ENCODE measurements around the gene BYSL. TPM values are rescaled to one million over a fixed set of nuclear protein-coding genes. Genes with fewer than 3 reads are reported as not detected.
A peak's percentile ranks its signal among the peaks of the same experiment; 100 is the strongest.
"Not testable (repeated sequence)": the region's sequence is repeated elsewhere in the genome, so short reads cannot be mapped to it uniquely, and the experiment has no call there.

Gene BYSL
- total RNA-seq, 1 donor from 2014 or later: 16.0 TPM

DNA sequence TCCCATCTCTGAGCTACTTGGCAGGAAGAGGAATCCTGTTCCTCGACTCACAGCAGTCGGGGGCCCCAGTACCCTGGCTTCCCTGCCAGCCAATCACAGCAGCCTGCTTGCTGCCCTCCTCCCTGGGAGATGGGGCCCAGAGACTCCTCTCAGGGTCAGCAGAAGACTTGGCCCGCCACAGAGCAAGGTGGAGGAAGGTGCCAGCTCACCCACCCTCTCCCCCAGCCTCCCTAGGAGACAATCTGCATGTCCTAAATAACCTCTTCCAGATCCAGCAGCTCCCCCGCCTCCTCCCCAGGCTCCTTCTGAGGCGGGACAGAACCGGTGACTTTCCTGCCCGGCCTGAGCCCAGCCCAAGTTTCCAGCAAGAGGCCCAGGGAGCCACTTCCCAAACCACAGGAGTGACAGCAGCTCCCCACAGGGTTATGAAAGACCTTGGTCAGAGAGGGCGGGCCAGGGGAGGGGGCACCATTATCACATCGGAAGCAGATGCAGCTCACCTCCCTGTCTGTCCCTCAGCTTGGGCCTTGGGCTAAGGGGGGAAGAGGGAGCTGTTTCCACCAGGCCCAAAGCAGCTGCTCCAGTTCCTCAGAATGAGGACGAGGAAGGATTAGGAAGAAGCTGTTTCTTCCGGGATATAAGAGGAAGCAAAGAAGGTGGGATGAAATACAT, 18.0 kb downstream of the BYSL start:
- intact Hi-C loops (cut with DNase I): loop anchor here (5.0 to 10.0 kb wide), 2 partner anchors 103 to 155 kb away; partner anchors contain the start of genes PRICKLE4 and TOMM6
- DNase-seq (ENCODE audit: low spot score) (peak; percentile 64), ATAC-seq (no peak)

- DNase-seq (ENCODE audit: low spot score) (peak; percentile 61), ATAC-seq (no peak)
- intact Hi-C loops (cut with DNase I): loop anchor here (5.0 to 10.0 kb wide), 2 partner anchors 102 to 155 kb away; partner anchors contain the start of genes PRICKLE4 and TOMM6
Observed at GRCh38 chr6:41939848-41940758, 18.8 kb downstream of the BYSL start.

GRCh38 chr6:41940759-41941279, 19.5 kb downstream of the BYSL start:
- DNase-seq (ENCODE audit: low spot score): peak; percentile 72
- intact Hi-C loops (cut with DNase I): no loop called here

GRCh38 chr6:41941280-41942066, 20.2 kb downstream of the BYSL start, which contains the start of gene CCND3:
Gene CCND3, minus strand, starts transcription at chr6:41941808. Its CDS starts 159 bp downstream, at chr6:41941649.
- ATAC-seq (peak; percentile 97), DNase-seq (ENCODE audit: low spot score) (peak; percentile 96)
- intact Hi-C loops (cut with DNase I): no loop called here

More at GRCh38 chr6:41940759-41941279, 19.5 kb downstream of the BYSL start:
- peak; percentile 17 for ATAC-seq

- intact Hi-C loops (cut with DNase I): no loop called here
- no peak for ATAC-seq
- DNase-seq (ENCODE audit: low spot score): no peak
Observed at GRCh38 chr6:41942067-41942851, 21.0 kb downstream of the BYSL start.

GRCh38 chr6:41942882-41943281, 21.6 kb downstream of the BYSL start:
- ATAC-seq; intact Hi-C loops (cut with DNase I); DNase-seq (ENCODE audit: low spot score): not testable (repeated sequence)

GRCh38 chr6:41943456-41943855, 22.2 kb downstream of the BYSL start:
- intact Hi-C loops (cut with DNase I): no loop called here
- no peak for DNase-seq (ENCODE audit: low spot score)
- no peak for ATAC-seq

DNA sequence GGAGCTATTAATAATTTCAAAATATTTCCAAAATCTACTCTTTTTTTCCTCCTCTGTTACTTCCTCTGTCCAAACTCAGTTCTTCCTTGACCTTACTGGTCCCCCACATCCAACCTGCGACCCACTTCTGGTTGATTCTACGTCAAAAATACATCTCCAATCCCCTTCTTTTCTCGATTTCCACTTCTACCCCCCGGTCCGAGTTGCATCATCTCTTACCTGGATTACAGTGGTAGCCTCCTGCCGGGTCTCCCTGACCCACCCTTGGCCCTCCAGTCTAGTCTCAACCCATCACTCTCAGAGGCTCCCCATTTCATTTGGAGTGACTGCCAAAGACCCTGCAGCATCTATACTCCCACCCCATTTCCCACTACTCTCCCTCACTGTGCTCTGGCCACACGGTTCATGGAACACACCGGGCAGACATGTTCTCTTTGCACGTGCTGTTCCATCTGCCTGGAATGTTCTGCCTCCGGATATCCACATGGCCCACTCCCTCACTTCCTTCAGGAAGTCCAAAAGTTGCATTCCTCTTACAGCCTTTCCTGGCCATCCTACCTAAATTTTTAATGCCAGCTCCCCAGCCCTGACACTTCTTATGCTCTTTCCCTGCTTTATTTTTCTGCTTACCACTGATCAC, 26.4 kb downstream of the BYSL start:
- intact Hi-C loops (cut with DNase I): no loop called here
- ATAC-seq: no peak
- no peak for DNase-seq (ENCODE audit: low spot score)

DNA sequence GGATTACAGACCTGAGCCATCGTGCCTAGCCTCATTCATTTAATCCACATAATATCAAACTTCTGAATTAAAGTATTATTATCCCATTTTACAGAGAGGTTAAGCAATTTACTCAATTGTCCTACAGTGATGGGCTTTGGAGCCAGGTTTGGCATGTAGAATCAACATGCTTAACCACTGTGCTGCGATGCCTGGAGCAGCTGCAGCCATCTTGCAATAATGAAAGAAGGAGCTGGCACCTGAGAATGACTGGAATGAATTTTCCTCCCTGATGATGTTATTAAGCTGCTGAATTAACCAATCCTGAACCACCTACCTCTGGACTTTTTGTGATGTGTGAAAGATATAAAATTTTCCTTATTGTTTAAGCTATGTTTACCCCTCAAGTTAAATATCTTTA, 33.4 kb downstream of the BYSL start:
- intact Hi-C loops (cut with DNase I): no loop called here
- DNase-seq (ENCODE audit: low spot score): no peak
- ATAC-seq: no peak

GRCh38 chr6:41955412-41955811, 34.1 kb downstream of the BYSL start:
- intact Hi-C loops (cut with DNase I): no loop called here
- DNase-seq (ENCODE audit: low spot score): no peak
- ATAC-seq: no peak

- DNase-seq (ENCODE audit: low spot score) (no peak), ATAC-seq (no peak)
- intact Hi-C loops (cut with DNase I): no loop called here
Observed at GRCh38 chr6:41957117-41957516, 35.8 kb downstream of the BYSL start.

GRCh38 chr6:41958022-41958856, 36.9 kb downstream of the BYSL start:
- ATAC-seq (no peak), DNase-seq (ENCODE audit: low spot score) (no peak)
- intact Hi-C loops (cut with DNase I): no loop called here

DNA sequence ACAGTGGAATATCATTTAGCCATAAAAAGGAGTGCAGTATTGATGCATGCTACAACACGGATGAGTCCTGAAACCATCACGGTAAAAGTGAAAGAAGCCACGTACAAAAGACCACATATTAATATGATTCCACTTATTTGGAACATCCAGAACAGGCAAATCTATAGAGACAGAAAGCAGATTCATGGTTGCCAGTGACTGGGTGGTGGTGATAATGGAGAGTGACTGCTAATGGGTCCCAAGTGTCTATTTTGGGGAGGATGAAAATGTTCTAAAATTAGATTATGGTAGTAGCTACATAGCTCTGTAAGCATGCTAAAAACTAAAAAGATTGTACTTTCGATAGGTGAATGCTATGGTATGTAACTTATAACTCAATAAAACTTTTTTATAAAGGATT, 38.7 kb downstream of the BYSL start:
- intact Hi-C loops (cut with DNase I): no loop called here
- ATAC-seq (no peak), DNase-seq (ENCODE audit: low spot score) (no peak)

DNA sequence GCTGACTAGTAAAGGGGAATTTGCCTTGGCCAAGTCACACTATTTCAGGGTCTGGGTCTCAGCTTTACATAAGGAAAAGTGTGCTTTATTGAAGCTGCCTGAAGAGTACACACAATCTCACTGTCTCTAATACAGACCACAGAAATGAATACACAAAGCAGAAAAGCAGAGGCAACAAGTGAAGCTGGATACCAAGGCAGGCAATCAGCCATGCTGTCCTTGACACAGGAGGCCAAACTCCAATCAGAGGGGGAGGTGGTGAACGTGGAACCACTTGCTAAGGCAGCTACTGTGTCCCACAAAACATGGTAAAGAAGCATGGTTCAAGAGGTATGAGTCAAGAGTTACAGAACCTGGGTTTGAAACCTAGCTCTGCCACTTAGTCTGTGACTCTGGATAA, 42.1 kb downstream of the BYSL start:
- ATAC-seq: no peak
- intact Hi-C loops (cut with DNase I): no loop called here
- peak; percentile 6 for DNase-seq (ENCODE audit: low spot score)

DNA sequence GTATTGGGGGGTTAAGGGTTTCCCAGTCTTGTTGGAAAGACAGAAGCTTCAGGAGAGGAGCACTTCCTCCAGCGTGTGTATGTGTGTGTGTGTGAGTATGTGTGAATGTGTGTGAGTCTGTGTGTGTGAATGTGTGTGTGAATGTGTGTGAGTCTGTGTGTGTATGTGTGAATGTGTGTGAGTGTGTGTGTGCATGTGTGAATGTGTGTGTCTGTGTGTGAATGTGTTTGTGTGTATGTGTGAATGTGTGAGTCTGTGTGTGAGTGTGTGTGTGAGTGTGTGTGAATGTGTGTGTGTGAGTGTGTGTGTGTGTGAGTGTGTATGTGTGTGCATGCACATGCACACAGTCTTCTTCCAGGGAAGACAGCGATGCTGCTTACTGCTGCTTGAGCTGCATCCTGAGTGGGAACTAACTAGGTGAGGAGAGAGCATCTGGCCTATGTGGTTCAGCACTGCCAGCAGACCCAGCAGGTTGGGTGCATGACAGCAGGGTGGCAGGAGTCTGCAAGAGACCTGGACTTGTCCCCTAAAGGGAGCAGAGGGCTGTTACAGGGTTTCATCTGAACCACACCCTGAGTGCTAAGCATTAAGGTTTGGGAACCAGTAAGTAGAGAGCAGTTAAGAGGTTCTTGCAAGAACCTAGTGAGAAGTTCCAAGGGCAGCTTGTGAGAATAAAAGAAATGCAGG, 43.0 kb downstream of the BYSL start:
- no peak for ATAC-seq
- DNase-seq (ENCODE audit: low spot score): peak; percentile 15
- intact Hi-C loops (cut with DNase I): no loop called here

GRCh38 chr6:41965429-41966213, 44.3 kb downstream of the BYSL start:
- intact Hi-C loops (cut with DNase I): no loop called here
- no peak for ATAC-seq
- DNase-seq (ENCODE audit: low spot score): peak; percentile 31
